Fibroblast of skin of back (primary cell): ENCODE results near the gene TBC1D22A.

Experiments
- DNase-seq: peaks from one replicate; pipeline ENCODE4 v3.0.0-alpha.2; 2013

Gene TBC1D22A

DNA sequence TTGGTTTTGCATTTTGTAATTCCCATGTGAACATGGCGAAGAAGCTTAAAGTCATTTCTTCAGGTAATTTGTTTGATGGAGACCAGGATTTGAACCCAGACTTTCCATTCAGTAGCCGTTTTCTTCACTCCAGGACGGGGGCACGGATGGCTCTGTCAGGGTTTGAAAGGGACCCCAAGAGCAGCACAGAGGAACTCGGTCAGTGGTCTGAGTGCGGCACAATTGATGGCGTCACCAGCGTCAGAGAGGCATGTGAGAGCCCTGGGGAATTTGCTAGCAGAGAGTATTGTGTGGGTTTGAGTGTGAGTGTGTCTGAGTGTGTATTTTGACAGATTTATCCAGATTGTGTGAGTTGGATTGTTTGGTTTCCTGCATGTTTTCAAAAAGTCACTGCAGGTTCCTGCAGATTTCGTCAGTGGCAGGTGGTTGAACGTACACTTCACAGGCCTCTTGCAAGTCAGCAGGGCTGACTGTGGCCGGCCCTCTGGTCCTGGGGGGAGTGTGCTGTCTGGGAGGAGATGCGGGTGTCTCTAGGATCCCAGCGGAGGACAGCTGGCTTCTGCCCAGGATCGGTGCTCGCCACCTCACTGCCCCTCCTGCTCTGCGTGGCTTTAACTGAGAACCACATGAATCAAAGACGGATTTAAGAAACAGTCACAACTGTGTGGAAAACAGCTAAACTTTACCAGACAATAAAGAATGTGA lies 199.3 kb downstream of the TBC1D22A start:
- no peak for DNase-seq

GRCh38 chr22:46962406-46962805 lies 200.0 kb downstream of the TBC1D22A start:
- no peak for DNase-seq

- no peak for DNase-seq
These were observed 201.5 kb downstream of the TBC1D22A start for GRCh38 chr22:46963672-46964545.

DNA sequence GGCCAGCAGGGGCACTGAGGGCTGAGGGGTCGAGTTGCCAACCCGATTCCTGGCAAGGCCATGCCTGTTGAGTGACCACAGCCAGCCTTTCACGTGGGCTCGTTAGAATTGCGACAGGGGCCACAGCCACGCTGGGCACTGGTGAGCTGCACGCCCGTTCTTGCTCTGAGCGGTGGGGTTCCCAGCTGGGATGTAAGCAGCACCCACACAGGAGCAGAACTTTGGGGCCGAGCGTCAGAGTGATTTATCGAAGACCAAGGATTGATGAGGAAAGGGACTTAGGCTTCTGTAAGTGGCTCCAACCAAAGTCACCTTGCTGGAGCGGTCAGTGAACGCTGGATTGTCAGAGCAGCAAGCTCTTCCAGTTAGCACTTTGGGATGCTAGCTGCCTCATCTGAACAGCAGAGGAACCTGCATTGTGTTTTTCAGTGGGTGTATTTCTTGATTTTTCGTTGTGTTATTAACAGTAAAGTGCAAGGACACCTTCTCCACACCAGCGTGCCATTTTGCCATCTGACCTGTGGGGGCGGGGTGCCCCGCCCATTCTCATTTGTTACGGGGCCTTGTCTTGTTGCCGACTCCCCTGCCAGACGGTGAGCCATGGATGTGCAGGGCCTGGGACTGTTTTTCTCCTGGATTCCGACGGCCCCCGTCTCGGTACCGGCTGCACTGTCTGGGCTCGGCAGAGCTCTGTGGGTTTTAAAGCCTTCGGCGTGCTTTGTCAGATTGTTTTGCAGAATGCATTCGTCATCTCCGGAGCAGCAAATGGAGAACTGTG lies 202.5 kb downstream of the TBC1D22A start:
- no peak for DNase-seq

DNA sequence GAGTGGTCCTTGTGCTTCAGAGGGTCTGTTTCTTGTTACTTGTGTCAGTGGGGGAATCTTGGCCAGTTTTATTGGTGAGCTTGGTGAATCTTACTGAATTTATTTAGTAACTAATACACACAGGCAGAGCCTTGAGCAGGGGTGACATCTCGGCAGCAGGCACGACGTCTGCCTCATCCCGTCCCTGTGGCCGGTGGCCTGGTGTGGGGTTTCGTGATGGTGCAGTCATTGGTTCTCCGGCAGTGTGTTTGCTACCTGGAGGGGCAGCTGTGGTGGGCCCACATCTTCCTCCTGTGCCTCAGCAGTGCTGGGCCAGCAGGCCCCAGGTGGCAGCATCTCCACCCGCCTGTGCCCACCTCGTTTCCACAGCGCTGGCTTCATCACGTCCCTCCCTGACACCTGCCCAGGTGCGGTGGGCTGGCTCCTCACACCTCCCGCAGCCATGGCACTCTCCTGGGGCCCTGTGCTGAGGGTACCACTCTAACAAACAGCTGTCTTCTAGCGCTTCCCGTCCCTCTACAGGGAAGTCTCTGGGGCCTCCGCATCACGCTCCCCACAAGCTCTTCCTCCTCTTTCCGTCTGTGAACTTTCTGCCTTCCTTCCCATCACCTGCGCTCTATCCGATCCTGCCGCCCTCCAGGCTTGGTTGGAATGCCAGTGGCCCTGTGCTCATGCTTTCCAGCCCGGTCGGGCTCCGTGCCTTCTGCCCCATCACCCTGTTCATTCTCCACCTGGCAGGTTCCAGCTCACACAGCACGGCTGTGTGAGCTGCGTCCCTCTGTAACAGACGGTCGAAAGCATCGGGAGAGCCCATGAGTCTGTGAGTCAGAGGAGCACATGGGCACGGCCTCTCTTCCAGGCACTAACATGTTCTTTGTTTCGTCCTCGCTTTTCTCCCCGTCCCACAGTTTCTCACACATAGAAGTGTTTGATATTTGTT lies 203.4 kb downstream of the TBC1D22A start:
- peak; percentile 30 for DNase-seq

GRCh38 chr22:46966495-46966845 lies 204.0 kb downstream of the TBC1D22A start:
- no peak for DNase-seq

- no peak for DNase-seq
These were observed 204.4 kb downstream of the TBC1D22A start for GRCh38 chr22:46966846-46967245.

GRCh38 chr22:46967445-46968358 lies 205.3 kb downstream of the TBC1D22A start:
- no peak for DNase-seq

DNA sequence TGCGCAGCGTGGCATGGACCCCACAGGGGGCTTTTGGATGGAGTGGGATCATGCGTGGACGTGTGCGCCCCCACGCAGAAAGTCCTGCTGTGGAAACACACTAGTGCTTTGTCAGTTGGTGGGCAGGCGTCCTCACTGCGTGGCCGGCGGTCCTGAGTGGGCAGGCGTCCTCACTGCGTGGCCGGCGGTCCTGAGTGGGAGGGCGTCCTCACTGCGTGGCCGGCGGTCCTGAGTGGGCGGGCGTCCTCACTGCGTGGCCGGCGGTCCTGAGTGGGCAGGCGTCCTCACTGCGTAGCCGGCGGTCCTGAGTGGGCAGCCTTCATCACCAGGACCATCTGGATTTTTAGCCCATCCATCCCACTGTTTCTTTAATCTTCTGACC lies 205.9 kb downstream of the TBC1D22A start:
- no peak for DNase-seq

GRCh38 chr22:46968848-46969247 lies 206.4 kb downstream of the TBC1D22A start:
- no peak for DNase-seq

DNA sequence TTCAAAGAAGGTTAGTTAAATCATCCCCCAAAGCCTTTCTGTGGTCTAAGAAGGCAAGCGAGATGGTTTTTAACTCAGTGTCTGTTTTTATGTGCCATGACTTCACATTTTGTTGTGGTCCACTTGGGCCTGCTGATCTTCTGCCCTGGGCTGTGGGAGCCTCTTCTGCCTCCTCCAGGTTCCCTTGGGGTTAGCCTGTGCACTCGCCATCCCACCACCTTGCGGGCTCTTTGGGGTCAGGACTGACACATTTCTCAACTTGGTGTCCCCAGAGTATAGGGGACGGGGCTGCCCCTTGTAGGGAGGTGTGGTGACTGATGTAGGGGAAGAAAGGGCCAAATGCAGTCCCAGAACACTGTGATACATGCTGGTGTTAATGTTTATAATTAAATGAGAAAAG lies 207.0 kb downstream of the TBC1D22A start:
- DNase-seq: no peak

DNA sequence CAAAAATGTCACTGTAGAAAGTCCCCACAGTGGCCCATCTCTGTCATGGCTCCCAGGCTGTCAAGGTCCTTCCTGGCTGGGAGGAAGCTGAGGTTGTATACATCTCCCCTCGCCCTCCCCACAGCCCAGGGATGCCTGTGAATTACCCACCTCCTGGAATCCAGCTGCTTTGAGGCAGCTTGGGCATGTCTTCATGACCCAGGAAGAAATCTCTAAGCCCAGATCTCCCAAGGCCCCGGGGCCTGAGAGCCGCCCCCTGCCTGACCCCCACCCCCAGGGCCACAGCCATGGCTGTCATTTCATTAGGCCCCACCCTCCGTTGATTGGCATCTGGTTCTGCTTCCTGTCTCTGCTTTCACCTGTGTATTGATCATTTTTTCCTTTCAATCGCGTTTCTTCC lies 207.5 kb downstream of the TBC1D22A start:
- no peak for DNase-seq

DNA sequence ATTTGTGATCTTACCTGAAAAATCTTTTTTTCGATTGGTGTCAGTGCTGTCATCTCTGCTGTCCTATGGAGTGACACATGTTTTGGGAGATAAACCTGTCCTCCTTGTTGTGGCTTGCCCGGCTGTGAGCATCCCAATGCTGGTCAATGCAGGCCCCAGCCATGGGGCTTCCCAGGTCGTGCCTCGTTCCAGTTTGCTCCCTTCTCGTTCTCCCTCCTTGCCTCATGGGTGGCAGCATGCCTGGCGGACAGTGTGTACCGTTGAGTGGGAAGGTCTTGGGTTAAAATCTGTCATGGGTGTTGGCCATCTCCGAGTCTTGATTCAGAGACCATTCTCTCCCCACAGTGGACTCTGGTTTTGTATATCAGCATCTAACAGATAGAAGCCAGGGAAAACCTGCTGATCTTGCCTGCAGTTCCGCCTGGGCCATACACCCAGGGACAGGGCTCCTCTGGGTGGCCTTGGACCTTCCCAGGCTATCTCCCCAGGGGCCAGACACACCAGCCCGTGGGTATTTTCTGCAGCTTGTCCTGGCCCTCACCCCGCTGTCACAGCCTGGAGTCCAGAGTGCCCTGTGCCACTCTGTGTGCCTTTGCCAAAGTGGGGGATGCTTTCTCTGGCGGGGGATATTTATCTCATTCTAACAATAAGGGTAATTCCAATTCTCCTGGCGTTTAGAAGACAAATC lies 208.1 kb downstream of the TBC1D22A start:
- DNase-seq: no peak

- no peak for DNase-seq
These were observed 208.8 kb downstream of the TBC1D22A start for GRCh38 chr22:46971099-46971763.

DNA sequence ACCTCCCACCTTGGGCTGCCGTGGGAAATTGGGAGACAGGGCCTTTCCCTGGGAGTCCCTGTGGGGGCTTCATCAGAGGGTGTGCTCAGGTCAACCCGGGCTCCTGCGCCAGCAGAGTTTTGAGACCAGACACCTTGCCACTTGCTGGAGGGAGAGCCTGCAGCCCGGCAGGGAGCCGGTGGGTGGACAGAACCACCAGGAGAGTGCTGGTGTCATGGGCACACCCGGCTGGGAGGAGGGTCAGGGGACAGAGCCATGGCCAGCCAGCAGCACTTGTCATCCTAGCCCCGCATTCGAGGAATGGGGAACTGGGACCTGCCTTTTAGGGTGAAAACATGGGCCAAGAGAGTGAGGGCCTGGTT lies 209.3 kb downstream of the TBC1D22A start:
- no peak for DNase-seq

DNA sequence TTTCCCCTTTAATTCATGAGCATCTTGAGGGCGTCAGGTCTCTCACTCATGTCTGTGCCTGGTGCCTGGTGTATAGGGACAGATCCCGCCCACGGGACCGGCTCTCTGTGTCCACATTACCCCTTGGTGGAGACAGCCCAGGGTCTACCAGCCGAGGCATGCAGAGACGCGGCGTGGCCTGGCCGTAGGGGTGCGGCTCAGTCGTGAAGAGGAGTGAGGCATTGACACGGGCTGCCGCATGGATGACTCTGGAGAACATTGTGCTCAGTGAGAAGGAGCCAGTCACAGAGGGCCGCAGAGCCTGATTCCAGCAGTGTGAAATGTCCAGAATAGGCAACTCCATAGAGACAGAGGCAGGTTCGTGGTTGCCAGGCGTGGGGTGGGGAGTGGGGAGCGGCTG lies 209.8 kb downstream of the TBC1D22A start:
- DNase-seq: no peak

GRCh38 chr22:46972901-46973831 lies 210.7 kb downstream of the TBC1D22A start:
- no peak for DNase-seq

DNA sequence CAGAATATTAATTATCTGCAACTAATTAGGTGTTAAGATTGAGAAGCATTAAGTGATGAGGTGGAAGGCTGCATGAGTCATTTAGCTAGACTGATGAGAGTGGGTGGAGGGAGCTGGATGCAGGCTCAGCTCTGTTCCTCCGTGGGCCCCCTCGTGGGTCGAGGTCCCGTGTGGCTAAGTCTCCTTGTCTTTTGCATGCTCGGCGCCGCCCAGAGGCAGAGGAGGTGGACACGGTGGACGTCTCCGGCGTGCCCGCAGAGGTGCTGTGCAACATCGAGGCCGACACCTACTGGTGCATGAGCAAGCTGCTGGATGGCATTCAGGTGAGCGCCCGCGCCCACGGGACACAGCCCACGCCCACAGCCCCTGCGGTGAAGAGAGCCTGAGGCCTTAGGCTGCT lies 211.6 kb downstream of the TBC1D22A start:
- no peak for DNase-seq
